ENCODE measurements around the gene TEX50.
"Not testable (repeated sequence)": the region's sequence is repeated elsewhere in the genome, so short reads cannot be mapped to it uniquely, and the experiment has no call there.

Gene TEX50

GRCh38 chr1:173635116-173635515 is at the start of gene TEX50:
Gene TEX50, plus strand, starts transcription at chr1:173635338. Its CDS starts 184 bp downstream, at chr1:173635522.
- no peak for DNase-seq (ENCODE audit: low spot score)

GRCh38 chr1:173590557-173590956 is 44.6 kb upstream of the TEX50 start:
- no peak for DNase-seq (ENCODE audit: low spot score)

GRCh38 chr1:173591138-173591537 is 44.0 kb upstream of the TEX50 start:
- not testable (repeated sequence) for DNase-seq (ENCODE audit: low spot score)

GRCh38 chr1:173596097-173596825 is 38.9 kb upstream of the TEX50 start:
- DNase-seq (ENCODE audit: low spot score): no peak

GRCh38 chr1:173601588-173601987 is 33.5 kb upstream of the TEX50 start:
- no peak for DNase-seq (ENCODE audit: low spot score)

GRCh38 chr1:173603056-173603591 is 32.0 kb upstream of the TEX50 start, which contains the start of gene SLC9C2:
Gene SLC9C2, minus strand, starts transcription at chr1:173603072. Its CDS starts 1,296 bp downstream, at chr1:173601776.
- no peak for DNase-seq (ENCODE audit: low spot score)

- no peak for DNase-seq (ENCODE audit: low spot score)
Measured at GRCh38 chr1:173608503-173609216, 26.5 kb upstream of the TEX50 start.

GRCh38 chr1:173613086-173613485 is 22.1 kb upstream of the TEX50 start:
- DNase-seq (ENCODE audit: low spot score): not testable (repeated sequence)

- DNase-seq (ENCODE audit: low spot score): no peak
Measured at GRCh38 chr1:173616859-173617258, 18.3 kb upstream of the TEX50 start.

GRCh38 chr1:173627269-173627668 is 7.9 kb upstream of the TEX50 start:
- DNase-seq (ENCODE audit: low spot score): no peak

GRCh38 chr1:173628888-173629287 is 6.2 kb upstream of the TEX50 start:
- DNase-seq (ENCODE audit: low spot score): peak; percentile 23

- DNase-seq (ENCODE audit: low spot score): not testable (repeated sequence)
Measured at GRCh38 chr1:173637236-173638042, 2.3 kb downstream of the TEX50 start.

- DNase-seq (ENCODE audit: low spot score): no peak
Measured at GRCh38 chr1:173638043-173639021, 3.2 kb downstream of the TEX50 start.

GRCh38 chr1:173639102-173639501 is 4.0 kb downstream of the TEX50 start:
- no peak for DNase-seq (ENCODE audit: low spot score)

- not testable (repeated sequence) for DNase-seq (ENCODE audit: low spot score)
Measured at GRCh38 chr1:173642450-173643139, 7.5 kb downstream of the TEX50 start.

- DNase-seq (ENCODE audit: low spot score): no peak
Measured at GRCh38 chr1:173646656-173647055, 11.5 kb downstream of the TEX50 start.

- DNase-seq (ENCODE audit: low spot score): no peak
Measured at GRCh38 chr1:173648880-173649605, 13.9 kb downstream of the TEX50 start.

GRCh38 chr1:173660306-173660705 is 25.2 kb downstream of the TEX50 start:
- DNase-seq (ENCODE audit: low spot score): no peak

GRCh38 chr1:173661271-173661670 is 26.1 kb downstream of the TEX50 start:
- no peak for DNase-seq (ENCODE audit: low spot score)

- no peak for DNase-seq (ENCODE audit: low spot score)
Measured at GRCh38 chr1:173661763-173662162, 26.6 kb downstream of the TEX50 start.
